Measurements from ENCODE around the gene ASXL1. TPM values are rescaled to one million over a fixed set of nuclear protein-coding genes. Genes with fewer than 3 reads are reported as not detected.
"Not testable (repeated sequence)": the region's sequence is repeated elsewhere in the genome, so short reads cannot be mapped to it uniquely, and the experiment has no call there.

Gene ASXL1
- total RNA-seq, 4 donors from 2014 or later, result 69.2 to 139 (median 104) TPM

- ATAC-seq (ENCODE audit: low FRiP score) (no peak), DNase-seq (ENCODE audit: low spot score) (no peak)
- TF ChIP-seq CTCF (IDR thresholded peaks at IDR 0.05), result no peak
Observed at GRCh38 chr20:32370897-32371296, 12.8 kb downstream of the ASXL1 start.

GRCh38 chr20:32378461-32378860 is 20.3 kb downstream of the ASXL1 start:
- no peak for DNase-seq (ENCODE audit: low spot score)
- no peak for TF ChIP-seq CTCF (IDR thresholded peaks at IDR 0.05)
- ATAC-seq (ENCODE audit: low FRiP score), result no peak

GRCh38 chr20:32380037-32380436 is 21.9 kb downstream of the ASXL1 start:
- DNase-seq (ENCODE audit: low spot score); ATAC-seq (ENCODE audit: low FRiP score): not testable (repeated sequence)

GRCh38 chr20:32380745-32381144 is 22.6 kb downstream of the ASXL1 start:
- DNase-seq (ENCODE audit: low spot score) (no peak), ATAC-seq (ENCODE audit: low FRiP score) (no peak)
- TF ChIP-seq CTCF (IDR thresholded peaks at IDR 0.05), result no peak

- ATAC-seq (ENCODE audit: low FRiP score) (no peak), DNase-seq (ENCODE audit: low spot score) (no peak)
- no peak for TF ChIP-seq CTCF (IDR thresholded peaks at IDR 0.05)
Observed at GRCh38 chr20:32382102-32382950, 24.2 kb downstream of the ASXL1 start.

- not testable (repeated sequence) for DNase-seq (ENCODE audit: low spot score); ATAC-seq (ENCODE audit: low FRiP score)
Observed at GRCh38 chr20:32383441-32383840, 25.3 kb downstream of the ASXL1 start.

- ATAC-seq (ENCODE audit: low FRiP score) (no peak), DNase-seq (ENCODE audit: low spot score) (no peak)
- TF ChIP-seq CTCF (IDR thresholded peaks at IDR 0.05), result no peak
Observed at GRCh38 chr20:32385541-32385940, 27.4 kb downstream of the ASXL1 start.

GRCh38 chr20:32386091-32386490 is 28.0 kb downstream of the ASXL1 start:
- TF ChIP-seq CTCF (IDR thresholded peaks at IDR 0.05), result no peak
- ATAC-seq (ENCODE audit: low FRiP score) (no peak), DNase-seq (ENCODE audit: low spot score) (no peak)

All from omental fat pad (tissue), 4 donors.